Measurements from ENCODE around the gene OR2M7. TPM values are rescaled to one million over a fixed set of nuclear protein-coding genes. Genes with fewer than 3 reads are reported as not detected.

Gene OR2M7, protein sequence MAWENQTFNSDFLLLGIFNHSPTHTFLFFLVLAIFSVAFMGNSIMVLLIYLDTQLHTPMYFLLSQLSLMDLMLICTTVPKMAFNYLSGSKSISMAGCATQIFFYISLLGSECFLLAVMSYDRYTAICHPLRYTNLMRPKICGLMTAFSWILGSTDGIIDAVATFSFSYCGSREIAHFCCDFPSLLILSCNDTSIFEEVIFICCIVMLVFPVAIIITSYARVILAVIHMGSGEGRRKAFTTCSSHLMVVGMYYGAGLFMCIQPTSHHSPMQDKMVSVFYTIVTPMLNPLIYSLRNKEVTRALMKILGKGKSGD
- total RNA-seq (2021; ENCODE audit: unreplicated experiment) (not detected), Bru-seq, nascent RNA (not detected), BruChase-seq, experiment 1, labeled RNA remaining after a 6-hour chase (not detected), BruChase-seq, experiment 2, labeled RNA remaining after a 2-hour chase (not detected)
- not detected in 2 replicates for polyA plus RNA-seq (2012)
- long read RNA-seq: 0 reads

DNA sequence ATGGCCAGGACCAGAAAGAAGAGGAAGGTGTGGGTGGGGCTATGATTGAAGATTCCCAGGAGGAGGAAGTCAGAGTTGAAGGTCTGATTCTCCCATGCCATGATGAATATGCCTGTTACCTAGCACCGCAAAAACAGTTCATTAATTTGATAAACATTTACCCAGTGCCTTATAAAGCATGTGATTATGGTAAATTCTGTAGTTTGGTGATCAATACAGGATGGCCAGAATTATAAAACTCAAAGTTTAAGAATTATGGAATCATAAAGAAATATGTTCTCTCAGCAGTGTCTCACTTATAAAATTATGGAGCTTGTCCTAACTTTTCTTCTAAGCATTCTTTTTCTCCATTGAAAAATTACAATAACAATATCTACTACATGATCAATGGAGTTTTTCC, at the start of gene OR2M7:
TSS of gene OR2M7 (minus strand) at position 101 of the 400 bp plus-strand sequence. CDS start at position 101, 0 bp downstream.
- no peaks in the 10 kb centered on the region for H3K27me3 ChIP-seq (ENCODE audit: insufficient read depth, low read length)
- no peaks in the 10 kb centered on the region for H3K4me1 ChIP-seq (ENCODE audit: control insufficient read depth in 1 of 2, insufficient read depth in 2 of 2, low read length in 2 of 2)
- TF ChIP-seq YY1 (IDR thresholded peaks at IDR 0.05; ENCODE audit: extremely low read depth, insufficient replicate concordance, low read depth, low read length) (no peak), POLR2A (IDR thresholded peaks at IDR 0.05; ENCODE audit: borderline replicate concordance, extremely low read depth, insufficient read depth, insufficient read length) (no peak), SRF (IDR thresholded peaks at IDR 0.05; ENCODE audit: low read depth) (no peak)
- TF ChIP-seq, protein P1, sequence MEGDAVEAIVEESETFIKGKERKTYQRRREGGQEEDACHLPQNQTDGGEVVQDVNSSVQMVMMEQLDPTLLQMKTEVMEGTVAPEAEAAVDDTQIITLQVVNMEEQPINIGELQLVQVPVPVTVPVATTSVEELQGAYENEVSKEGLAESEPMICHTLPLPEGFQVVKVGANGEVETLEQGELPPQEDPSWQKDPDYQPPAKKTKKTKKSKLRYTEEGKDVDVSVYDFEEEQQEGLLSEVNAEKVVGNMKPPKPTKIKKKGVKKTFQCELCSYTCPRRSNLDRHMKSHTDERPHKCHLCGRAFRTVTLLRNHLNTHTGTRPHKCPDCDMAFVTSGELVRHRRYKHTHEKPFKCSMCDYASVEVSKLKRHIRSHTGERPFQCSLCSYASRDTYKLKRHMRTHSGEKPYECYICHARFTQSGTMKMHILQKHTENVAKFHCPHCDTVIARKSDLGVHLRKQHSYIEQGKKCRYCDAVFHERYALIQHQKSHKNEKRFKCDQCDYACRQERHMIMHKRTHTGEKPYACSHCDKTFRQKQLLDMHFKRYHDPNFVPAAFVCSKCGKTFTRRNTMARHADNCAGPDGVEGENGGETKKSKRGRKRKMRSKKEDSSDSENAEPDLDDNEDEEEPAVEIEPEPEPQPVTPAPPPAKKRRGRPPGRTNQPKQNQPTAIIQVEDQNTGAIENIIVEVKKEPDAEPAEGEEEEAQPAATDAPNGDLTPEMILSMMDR (IDR thresholded peaks at IDR 0.05 in 2 of 3, conservative IDR thresholded peaks at IDR 0.05 in 1 of 3; ENCODE audit: borderline replicate concordance in 1 of 3, insufficient read depth in 1 of 3, low read depth in 2 of 3, low read length in 2 of 3): no peak
- H3K36me3 ChIP-seq (ENCODE audit: control insufficient read depth in 1 of 2, insufficient read depth in 2 of 2, low read length in 2 of 2): no peaks in the 10 kb centered on the region
- no peak within 1 kb of the TSS for H2AFZ ChIP-seq (ENCODE audit: low read depth, low read length, poor library complexity, severe bottlenecking)
- DNase-seq (ENCODE audit: low read depth, low spot score) (no peak), ATAC-seq (no peak)
- H3K4me3 ChIP-seq (replicated peaks in 1 of 2; ENCODE audit: low read depth in 1 of 2, low read length in 2 of 2): no peak within 1 kb of the TSS
- intact Hi-C loops (cut with micrococcal nuclease): no loop called here
- ChIA-PET RAD21 (ENCODE audit: low non-redundant PET in 1 of 2, low total read pairs in 2 of 2, uncharacterized antibody in 2 of 2, unreplicated experiment in 2 of 2) (no interaction called here), CTCF (no interaction called here), POLR2A (no interaction called here)
- no peak within 1 kb of the TSS for H3K27ac ChIP-seq (ENCODE audit: low read depth, low read length)
- H3K79me2 ChIP-seq (ENCODE audit: insufficient read depth, low read length): no peaks in the 10 kb centered on the region
- no peak within 1 kb of the TSS for H3K4me2 ChIP-seq (ENCODE audit: low read length)
- 0 out of 4 replicates have a peak, but pooled peaks cover 0 to 5% of the 10 kb centered on the region in 2 experiments for H3K9me3 ChIP-seq (ENCODE audit: control insufficient read depth in 1 of 2, insufficient read depth in 1 of 2, low read depth in 1 of 2, low read length in 2 of 2)
- H3K9ac ChIP-seq (ENCODE audit: low read length): no peak within 1 kb of the TSS
- BruUV-seq (replicated peaks): no TSS peak
- no peaks in the 10 kb centered on the region for H3K9me2 ChIP-seq (ENCODE audit: insufficient read depth)
- H4K20me1 ChIP-seq (ENCODE audit: insufficient read depth): no peaks in the 10 kb centered on the region

DNA sequence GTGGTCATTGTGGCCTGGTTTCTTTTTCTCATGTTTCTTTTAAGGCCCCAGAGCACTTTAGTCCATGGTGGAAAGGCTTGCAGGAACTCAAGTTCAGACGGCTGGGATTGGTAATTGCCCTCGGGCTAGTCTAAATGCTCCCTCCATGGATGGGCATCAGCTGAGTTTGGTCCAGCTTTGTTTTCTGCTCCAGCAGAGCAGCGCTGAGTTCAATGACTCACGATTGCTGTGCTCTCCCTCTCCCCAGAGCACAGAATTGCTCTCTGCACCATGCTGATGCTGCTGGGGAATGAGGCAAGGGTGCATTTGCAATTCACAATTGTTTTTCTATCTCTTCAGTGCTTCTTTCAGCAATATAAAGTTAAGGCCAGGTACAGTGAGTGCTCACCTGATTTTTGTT, 49.4 kb upstream of the OR2M7 start:
- Histone ChIP-seq H3K79me2 (ENCODE audit: insufficient read depth, low read length) (no peaks in the 10 kb centered on the region), H3K27me3 (ENCODE audit: insufficient read depth, low read length) (no peaks in the 10 kb centered on the region), H4K20me1 (ENCODE audit: insufficient read depth) (no peaks in the 10 kb centered on the region), H3K9me3 (ENCODE audit: control insufficient read depth in 1 of 2, insufficient read depth in 1 of 2, low read depth in 1 of 2, low read length in 2 of 2) (peaks cover 5 to 21% of the 10 kb centered on the region in 2 experiments; a peak in 2 of 4 replicates), H3K9ac (ENCODE audit: low read length) (no peak overlapping the region), H3K4me2 (ENCODE audit: low read length) (no peak overlapping the region), H3K4me1 (ENCODE audit: control insufficient read depth in 1 of 2, insufficient read depth in 2 of 2, low read length in 2 of 2) (no peaks in the 10 kb centered on the region), H3K36me3 (ENCODE audit: control insufficient read depth in 1 of 2, insufficient read depth in 2 of 2, low read length in 2 of 2) (no peaks in the 10 kb centered on the region), H3K27ac (ENCODE audit: low read depth, low read length) (no peak overlapping the region), H3K4me3 (replicated peaks in 1 of 2; ENCODE audit: low read depth in 1 of 2, low read length in 2 of 2) (no peak overlapping the region), H2AFZ (ENCODE audit: low read depth, low read length, poor library complexity, severe bottlenecking) (no peak overlapping the region), H3K9me2 (ENCODE audit: insufficient read depth) (no peaks in the 10 kb centered on the region)
- ChIA-PET POLR2A (no interaction called here), RAD21 (ENCODE audit: low non-redundant PET in 1 of 2, low total read pairs in 2 of 2, uncharacterized antibody in 2 of 2, unreplicated experiment in 2 of 2) (no interaction called here), CTCF (no interaction called here)
- no TSS peak for BruUV-seq (replicated peaks)
- DNase-seq (ENCODE audit: low read depth, low spot score) (no peak), ATAC-seq (no peak)
- intact Hi-C loops (cut with micrococcal nuclease): no loop called here
- TF ChIP-seq, protein P2, sequence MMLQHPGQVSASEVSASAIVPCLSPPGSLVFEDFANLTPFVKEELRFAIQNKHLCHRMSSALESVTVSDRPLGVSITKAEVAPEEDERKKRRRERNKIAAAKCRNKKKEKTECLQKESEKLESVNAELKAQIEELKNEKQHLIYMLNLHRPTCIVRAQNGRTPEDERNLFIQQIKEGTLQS (IDR thresholded peaks at IDR 0.05): no peak
- TF ChIP-seq RAD21 (IDR thresholded peaks at IDR 0.05; ENCODE audit: low read depth) (no peak), SIN3A (IDR thresholded peaks at IDR 0.05; ENCODE audit: low read depth) (no peak), SRF (IDR thresholded peaks at IDR 0.05; ENCODE audit: low read depth) (no peak), EGR1 (IDR thresholded peaks at IDR 0.05; ENCODE audit: low read depth) (no peak)
- TF ChIP-seq, protein P3, sequence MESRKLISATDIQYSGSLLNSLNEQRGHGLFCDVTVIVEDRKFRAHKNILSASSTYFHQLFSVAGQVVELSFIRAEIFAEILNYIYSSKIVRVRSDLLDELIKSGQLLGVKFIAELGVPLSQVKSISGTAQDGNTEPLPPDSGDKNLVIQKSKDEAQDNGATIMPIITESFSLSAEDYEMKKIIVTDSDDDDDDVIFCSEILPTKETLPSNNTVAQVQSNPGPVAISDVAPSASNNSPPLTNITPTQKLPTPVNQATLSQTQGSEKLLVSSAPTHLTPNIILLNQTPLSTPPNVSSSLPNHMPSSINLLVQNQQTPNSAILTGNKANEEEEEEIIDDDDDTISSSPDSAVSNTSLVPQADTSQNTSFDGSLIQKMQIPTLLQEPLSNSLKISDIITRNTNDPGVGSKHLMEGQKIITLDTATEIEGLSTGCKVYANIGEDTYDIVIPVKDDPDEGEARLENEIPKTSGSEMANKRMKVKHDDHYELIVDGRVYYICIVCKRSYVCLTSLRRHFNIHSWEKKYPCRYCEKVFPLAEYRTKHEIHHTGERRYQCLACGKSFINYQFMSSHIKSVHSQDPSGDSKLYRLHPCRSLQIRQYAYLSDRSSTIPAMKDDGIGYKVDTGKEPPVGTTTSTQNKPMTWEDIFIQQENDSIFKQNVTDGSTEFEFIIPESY (IDR thresholded peaks at IDR 0.05; ENCODE audit: extremely low read depth, insufficient replicate concordance, low read length): no peak
- TF ChIP-seq, protein P4, sequence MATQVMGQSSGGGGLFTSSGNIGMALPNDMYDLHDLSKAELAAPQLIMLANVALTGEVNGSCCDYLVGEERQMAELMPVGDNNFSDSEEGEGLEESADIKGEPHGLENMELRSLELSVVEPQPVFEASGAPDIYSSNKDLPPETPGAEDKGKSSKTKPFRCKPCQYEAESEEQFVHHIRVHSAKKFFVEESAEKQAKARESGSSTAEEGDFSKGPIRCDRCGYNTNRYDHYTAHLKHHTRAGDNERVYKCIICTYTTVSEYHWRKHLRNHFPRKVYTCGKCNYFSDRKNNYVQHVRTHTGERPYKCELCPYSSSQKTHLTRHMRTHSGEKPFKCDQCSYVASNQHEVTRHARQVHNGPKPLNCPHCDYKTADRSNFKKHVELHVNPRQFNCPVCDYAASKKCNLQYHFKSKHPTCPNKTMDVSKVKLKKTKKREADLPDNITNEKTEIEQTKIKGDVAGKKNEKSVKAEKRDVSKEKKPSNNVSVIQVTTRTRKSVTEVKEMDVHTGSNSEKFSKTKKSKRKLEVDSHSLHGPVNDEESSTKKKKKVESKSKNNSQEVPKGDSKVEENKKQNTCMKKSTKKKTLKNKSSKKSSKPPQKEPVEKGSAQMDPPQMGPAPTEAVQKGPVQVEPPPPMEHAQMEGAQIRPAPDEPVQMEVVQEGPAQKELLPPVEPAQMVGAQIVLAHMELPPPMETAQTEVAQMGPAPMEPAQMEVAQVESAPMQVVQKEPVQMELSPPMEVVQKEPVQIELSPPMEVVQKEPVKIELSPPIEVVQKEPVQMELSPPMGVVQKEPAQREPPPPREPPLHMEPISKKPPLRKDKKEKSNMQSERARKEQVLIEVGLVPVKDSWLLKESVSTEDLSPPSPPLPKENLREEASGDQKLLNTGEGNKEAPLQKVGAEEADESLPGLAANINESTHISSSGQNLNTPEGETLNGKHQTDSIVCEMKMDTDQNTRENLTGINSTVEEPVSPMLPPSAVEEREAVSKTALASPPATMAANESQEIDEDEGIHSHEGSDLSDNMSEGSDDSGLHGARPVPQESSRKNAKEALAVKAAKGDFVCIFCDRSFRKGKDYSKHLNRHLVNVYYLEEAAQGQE (IDR thresholded peaks at IDR 0.05; ENCODE audit: low read depth): no peak

Measured in HCT116 (cell line).